GM19239 (cell line): Measurements from ENCODE around the gene SLCO1C1.

Source experiments
- DNase-seq: peaks from one replicate; pipeline ENCODE4 v3.0.0; 2011; ENCODE audit warnings: low spot score; ENCODE audit not compliant: insufficient read length
- FAIRE-seq: peaks from 2 replicates; lab custom pipeline; 2011; peaks lifted over from hg19 to GRCh38; lab: Jason Lieb, UNC

The SLCO1C1 gene

DNA sequence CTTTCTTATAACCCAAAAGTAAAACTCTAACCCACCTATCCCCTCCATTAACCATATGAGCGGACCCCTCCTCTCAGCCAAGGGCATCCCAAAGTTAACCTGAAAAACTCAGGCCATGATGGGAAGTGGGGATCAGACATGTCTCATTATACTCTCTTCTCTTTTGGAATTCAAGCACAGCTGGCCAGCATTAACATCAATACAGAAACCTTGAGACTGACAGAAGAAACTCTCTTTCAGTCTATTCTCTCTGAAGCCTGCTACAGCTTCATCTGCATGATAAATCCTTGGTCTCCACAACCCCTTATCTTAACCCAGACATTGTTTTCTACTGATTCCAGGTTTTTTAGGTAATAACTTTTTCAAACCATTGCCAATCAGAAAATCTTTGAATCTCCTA lies 97.8 kb downstream of the SLCO1C1 start:
- FAIRE-seq (no peak), DNase-seq (no peak)

GRCh38 chr12:20798554-20798953 lies 103.4 kb downstream of the SLCO1C1 start:
- FAIRE-seq (no peak), DNase-seq (no peak)

DNA sequence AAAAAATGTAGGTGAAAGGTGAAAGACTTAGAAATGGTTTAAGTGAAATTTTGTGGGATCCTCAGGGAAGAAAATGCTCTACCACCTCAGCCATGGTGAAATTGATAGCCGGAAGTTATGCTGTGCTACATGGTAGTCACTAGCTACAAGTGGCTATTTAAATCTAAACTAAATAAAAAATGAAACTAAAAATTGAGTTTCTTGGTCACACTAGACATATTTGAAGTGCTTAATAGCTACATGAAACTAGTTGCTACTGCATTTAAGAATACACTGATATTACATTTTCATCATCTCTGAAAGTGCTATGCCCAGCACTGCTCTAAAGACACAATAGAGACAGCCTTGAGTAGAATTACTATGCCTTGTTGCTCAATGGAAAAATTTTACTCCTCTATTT lies 105.0 kb downstream of the SLCO1C1 start:
- FAIRE-seq (no peak), DNase-seq (no peak)

DNA sequence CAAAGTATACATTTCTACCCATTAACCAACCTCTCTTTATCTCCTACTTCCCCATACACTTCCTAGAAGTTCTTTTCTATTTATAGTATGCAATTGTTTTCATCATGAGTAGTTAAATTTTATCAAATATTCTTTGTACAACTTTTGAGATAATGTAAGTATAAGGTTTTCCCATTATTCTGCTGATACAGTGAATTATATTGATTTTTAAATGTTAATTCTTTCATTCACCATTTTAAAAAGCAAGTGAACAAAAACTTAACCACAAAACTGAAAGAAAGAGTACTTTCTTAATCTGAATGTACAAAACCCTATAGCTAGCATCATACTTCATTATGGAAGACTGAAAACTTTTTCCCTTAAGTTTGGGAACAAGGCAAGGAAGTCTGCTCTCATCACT lies 105.9 kb downstream of the SLCO1C1 start:
- no peak for FAIRE-seq
- DNase-seq: no peak
